ENCODE results near the gene LRIG1.

DNA sequence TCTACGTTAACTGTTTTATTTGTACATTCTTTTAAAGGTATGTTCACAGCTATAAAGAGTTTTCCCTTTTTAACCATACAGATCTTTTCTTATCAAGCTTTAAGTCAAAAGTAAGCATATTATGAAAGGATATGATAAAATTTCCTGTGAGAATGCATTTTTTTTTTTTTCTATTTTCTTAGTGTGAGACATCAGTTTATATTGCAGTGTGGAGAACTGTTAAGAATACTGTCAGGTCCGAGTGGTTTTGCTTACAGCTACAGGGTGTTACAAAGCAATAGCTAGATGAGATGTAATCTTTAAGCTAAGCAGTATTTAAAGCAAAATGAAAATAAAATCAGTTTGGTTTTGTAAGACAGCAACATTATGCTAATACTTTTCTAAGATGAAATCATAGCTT, 146.8 kb downstream of the LRIG1 start:
- no peak for TF ChIP-seq CEBPB (IDR thresholded peaks at IDR 0.05)
- TF ChIP-seq CREB1 (IDR thresholded peaks at IDR 0.05; ENCODE audit: low read depth), result no peak
- no peak for TF ChIP-seq TAF1 (IDR thresholded peaks at IDR 0.05; ENCODE audit: low read depth)
- TF ChIP-seq, protein P1, sequence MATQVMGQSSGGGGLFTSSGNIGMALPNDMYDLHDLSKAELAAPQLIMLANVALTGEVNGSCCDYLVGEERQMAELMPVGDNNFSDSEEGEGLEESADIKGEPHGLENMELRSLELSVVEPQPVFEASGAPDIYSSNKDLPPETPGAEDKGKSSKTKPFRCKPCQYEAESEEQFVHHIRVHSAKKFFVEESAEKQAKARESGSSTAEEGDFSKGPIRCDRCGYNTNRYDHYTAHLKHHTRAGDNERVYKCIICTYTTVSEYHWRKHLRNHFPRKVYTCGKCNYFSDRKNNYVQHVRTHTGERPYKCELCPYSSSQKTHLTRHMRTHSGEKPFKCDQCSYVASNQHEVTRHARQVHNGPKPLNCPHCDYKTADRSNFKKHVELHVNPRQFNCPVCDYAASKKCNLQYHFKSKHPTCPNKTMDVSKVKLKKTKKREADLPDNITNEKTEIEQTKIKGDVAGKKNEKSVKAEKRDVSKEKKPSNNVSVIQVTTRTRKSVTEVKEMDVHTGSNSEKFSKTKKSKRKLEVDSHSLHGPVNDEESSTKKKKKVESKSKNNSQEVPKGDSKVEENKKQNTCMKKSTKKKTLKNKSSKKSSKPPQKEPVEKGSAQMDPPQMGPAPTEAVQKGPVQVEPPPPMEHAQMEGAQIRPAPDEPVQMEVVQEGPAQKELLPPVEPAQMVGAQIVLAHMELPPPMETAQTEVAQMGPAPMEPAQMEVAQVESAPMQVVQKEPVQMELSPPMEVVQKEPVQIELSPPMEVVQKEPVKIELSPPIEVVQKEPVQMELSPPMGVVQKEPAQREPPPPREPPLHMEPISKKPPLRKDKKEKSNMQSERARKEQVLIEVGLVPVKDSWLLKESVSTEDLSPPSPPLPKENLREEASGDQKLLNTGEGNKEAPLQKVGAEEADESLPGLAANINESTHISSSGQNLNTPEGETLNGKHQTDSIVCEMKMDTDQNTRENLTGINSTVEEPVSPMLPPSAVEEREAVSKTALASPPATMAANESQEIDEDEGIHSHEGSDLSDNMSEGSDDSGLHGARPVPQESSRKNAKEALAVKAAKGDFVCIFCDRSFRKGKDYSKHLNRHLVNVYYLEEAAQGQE (IDR thresholded peaks at IDR 0.05; ENCODE audit: low read depth), result no peak
- TF ChIP-seq, protein P2, sequence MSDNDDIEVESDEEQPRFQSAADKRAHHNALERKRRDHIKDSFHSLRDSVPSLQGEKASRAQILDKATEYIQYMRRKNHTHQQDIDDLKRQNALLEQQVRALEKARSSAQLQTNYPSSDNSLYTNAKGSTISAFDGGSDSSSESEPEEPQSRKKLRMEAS (IDR thresholded peaks at IDR 0.05), result no peak

Measured in Ishikawa (cell line).